DOHH2 (cell line): Measurements from ENCODE around the gene PRMT2.

Experiments used
- CTCF ChIP-seq: fragments of 200-600 bp; sonication (generic); IDR thresholded peaks from one replicate; pipeline ENCODE4 v1.5.1; 2014; ENCODE audit warnings: antibody characterized with exemption, mild to moderate bottlenecking, low read depth, low read length; ENCODE audit not compliant: poor library complexity, severe bottlenecking
- EZH2phosphoT487 ChIP-seq: fragments of 200-600 bp; sonication (generic); IDR thresholded peaks from 2 replicates; pipeline ENCODE4 v1.6.1; 2017; ENCODE audit warnings: borderline replicate concordance, mild to moderate bottlenecking, antibody characterized with exemption, low read length, moderate library complexity, mixed read lengths

GRCh38 chr21:46603228-46603627 is 32.2 kb upstream of the PRMT2 start:
- no peak for TF ChIP-seq CTCF
- no peak for TF ChIP-seq EZH2phosphoT487
